ENCODE results near the gene ATXN1. TPM values are rescaled to one million over a fixed set of nuclear protein-coding genes. Genes with fewer than 3 reads are reported as not detected.

ATXN1 gene
- total RNA-seq, 2 donors from 2014 or later = 56.4 to 103 TPM

DNA sequence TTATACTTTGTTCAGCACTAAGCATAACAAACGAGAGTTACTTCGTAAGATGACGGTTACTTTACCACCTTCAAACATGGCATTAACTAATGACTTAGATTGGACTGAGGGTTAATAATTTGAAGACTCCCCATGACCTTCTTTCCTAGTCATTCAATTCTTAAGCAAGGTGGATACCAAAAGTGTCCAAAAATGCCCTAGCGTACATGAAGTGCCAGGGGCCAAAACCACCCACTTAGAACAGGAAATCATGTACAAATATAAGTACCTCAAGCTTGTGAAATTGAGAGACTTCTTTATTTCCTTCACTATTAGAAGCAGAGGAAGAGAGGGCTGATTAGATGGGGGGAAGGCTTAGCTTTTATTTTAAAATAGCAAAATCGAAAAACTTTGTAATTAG, 166.4 kb downstream of the ATXN1 start:
- Mint-ChIP-seq H3K27ac (peak overlapping the region; percentile 16 to 38), H3K36me3 (no peaks in the 10 kb centered on the region), H3K4me3 (no peak overlapping the region), H3K9me3 (no peaks in the 10 kb centered on the region), H3K4me1 (ENCODE audit: low read depth in 2 of 2) (peaks cover 3 to 11% of the 10 kb centered on the region in 2 donors), H3K27me3 (no peaks in the 10 kb centered on the region)
- DNase-seq (ENCODE audit: low spot score) (no peak), ATAC-seq (no peak)

DNA sequence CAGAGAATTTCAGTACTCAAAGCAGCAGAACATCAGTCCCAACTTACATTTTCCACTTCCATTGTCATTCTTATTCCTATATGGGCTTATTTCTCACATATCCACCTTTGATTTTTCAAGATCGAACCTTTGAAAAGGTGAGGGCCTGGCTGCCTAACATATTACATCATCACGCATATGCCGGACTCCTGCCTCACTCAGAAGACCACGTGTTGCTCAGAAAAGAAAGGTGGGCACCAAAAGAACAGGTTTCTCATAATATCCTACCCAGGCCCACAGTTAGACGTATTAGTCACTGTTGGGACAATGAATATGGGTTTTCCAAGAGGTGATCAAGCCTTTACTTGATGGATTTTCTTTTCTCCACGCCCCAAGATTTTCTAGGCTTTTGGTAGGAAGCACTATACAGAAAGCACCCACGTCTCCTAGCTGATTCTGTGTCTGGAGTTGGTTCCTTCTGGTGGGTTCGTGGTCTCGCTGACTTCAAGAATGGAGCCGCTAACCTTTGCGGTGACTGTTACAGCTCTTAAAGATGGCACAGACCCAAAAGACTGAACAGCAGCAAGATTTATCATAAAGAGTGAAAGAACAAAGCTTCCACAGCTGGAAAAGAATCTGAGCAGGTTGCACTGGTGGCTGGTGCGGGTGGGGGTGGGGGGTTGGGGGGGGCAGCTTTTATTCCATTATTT, 168.9 kb downstream of the ATXN1 start:
- ATAC-seq = no peak
- Mint-ChIP-seq H3K27me3 (no peaks in the 10 kb centered on the region), H3K36me3 (no peaks in the 10 kb centered on the region), H3K27ac (peak overlapping the region in 1 of 2 donors; percentile 45), H3K9me3 (no peaks in the 10 kb centered on the region), H3K4me3 (no peak overlapping the region), H3K4me1 (ENCODE audit: low read depth in 2 of 2) (peaks cover 11 to 21% of the 10 kb centered on the region in 2 donors)
- DNase-seq (ENCODE audit: low spot score) = no peak

DNA sequence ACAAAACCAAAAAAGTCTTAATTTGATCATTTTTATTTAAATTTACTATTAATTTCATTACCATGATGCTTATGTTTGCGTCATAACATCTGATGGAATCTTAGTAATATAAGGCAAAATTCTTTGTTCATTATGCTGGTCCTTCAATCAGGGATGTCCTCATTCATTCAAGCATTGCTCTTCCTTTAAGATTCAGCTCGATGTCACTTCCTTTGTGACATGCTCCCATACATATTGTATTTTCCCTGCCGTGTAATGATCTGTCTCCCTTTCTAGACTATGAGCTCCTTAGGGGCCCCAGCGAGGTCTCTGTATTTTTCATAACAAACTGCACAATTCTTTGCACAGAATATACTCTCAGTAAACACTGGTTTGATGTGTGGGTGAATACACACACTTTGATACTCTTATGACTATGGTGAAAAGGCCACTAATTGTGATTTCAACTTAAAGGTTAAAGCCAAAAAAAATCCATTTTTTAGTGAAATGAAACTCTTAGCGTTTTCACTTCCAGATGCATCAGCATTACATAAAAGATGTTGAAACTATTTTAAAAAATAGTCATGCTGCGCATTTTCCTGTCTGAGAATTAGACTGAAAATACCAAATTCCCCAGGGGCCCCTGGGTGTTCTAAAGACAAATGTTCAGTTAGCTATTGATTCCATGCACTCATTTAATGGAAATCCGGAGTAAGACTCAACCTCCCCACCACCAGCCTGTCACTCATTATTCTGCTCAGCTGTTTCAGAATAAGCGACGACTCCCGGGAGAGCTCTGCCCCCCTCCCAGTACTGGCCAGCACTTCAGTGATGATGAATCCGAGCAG, 169.7 kb downstream of the ATXN1 start:
- ATAC-seq (peak in 1 of 2 donors; percentile 24), DNase-seq (ENCODE audit: low spot score) (no peak)
- Mint-ChIP-seq H3K36me3 (no peaks in the 10 kb centered on the region), H3K27me3 (no peaks in the 10 kb centered on the region), H3K9me3 (no peaks in the 10 kb centered on the region), H3K4me1 (ENCODE audit: low read depth in 2 of 2) (peaks cover 11 to 21% of the 10 kb centered on the region in 2 donors), H3K4me3 (no peak overlapping the region), H3K27ac (peak overlapping the region in 1 of 2 donors; percentile 45)

DNA sequence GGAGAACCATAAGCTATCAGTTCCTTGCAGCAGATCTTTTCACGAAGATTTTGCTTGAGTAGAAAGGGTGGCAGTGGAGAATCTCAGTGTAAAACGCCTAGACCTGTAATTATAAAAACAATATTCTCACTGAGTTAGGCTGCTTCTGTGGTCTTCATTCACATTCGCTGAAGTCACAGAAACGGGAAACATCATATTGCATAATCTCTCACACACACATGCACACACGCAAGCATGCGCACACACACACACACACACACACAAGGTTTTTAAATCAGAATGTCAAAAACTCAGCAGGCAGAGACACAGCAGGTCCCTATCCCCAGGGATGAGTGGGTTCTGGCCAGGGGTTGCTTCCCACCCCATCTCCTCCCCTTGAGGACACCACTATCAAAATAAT, 175.5 kb downstream of the ATXN1 start:
- peak overlapping the region; percentile 58 to 76 for H3K27ac Mint-ChIP-seq
- peaks cover 32 to 40% of the 10 kb centered on the region in 2 donors for H3K4me1 Mint-ChIP-seq (ENCODE audit: low read depth in 2 of 2)
- H3K4me3 Mint-ChIP-seq = peak overlapping the region; percentile 68
- ATAC-seq = peak in 1 of 2 donors; percentile 48
- no peaks in the 10 kb centered on the region for H3K9me3 Mint-ChIP-seq
- H3K36me3 Mint-ChIP-seq = peaks cover 20% of the 10 kb centered on the region
- no peak for DNase-seq (ENCODE audit: low spot score)
- no peaks in the 10 kb centered on the region for H3K27me3 Mint-ChIP-seq

DNA sequence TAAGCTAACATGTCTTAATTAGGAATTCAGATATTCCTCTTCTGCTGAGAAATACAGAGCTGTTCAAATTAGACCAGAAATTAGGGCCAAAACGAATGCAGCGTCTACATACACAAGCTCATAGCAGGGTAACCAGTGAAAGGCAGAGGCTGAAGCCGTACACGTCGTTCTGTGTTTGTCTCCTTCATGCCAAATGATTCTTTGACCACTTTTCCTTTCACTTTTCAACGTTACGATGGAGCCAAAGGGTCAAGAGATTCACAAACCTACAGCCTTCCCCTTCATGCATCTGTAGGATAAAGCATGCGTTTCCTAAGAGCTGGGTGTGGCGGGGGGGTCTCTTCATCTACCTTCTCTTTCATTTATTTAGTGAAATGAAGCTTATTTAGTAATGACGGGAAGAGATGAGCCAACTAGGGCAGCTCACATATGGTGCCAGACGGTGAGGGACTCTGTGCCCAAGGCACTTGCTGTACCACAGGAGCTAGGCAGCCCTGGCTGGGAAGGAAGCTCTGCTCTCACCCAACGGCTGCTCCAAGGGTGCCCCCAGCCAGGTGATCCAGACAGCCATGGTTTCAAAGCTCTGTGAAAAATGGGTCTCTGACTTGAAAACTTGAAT, 178.0 kb downstream of the ATXN1 start:
- H3K4me1 Mint-ChIP-seq (ENCODE audit: low read depth in 2 of 2) = peaks cover 25 to 35% of the 10 kb centered on the region in 2 donors
- DNase-seq (ENCODE audit: low spot score) (no peak), ATAC-seq (no peak)
- peaks cover 20% of the 10 kb centered on the region for H3K36me3 Mint-ChIP-seq
- H3K27me3 Mint-ChIP-seq = no peaks in the 10 kb centered on the region
- no peaks in the 10 kb centered on the region for H3K9me3 Mint-ChIP-seq
- H3K27ac Mint-ChIP-seq = no peak overlapping the region
- no peak overlapping the region for H3K4me3 Mint-ChIP-seq

DNA sequence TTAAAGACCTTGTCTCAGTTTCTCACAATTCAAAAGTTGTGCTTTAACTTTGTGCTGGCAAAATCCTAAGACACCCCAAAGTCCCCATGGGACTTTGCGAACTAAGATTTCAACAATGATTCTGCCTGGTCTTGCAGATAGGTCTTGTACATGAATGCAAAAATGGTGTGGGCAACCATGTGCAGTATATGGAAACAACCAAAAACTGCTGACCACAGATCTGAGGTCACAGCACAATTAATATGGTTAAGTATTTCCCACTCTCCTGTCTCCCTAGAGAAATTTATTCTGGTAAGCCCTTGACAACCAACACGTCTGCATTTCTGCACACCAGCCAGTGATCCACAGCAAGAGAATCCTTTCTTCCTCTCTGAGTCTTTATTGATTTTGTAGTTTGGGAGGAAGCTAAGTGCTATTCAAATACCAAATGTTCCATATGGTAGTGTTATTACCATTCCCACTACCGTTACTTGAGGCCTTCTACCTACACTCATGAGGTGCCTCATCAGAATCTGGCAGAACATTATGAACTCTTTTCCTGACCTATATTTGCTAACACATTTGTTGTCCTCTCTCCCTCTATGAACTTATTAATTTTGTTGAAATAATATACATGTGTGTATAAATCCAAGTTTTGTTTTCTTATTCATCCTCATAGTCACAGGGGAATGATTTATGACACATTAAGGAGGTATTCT, 178.7 kb downstream of the ATXN1 start:
- ATAC-seq = no peak
- Mint-ChIP-seq H3K4me3 (no peak overlapping the region), H3K9me3 (no peaks in the 10 kb centered on the region), H3K27ac (no peak overlapping the region), H3K4me1 (ENCODE audit: low read depth in 2 of 2) (peaks cover 21 to 33% of the 10 kb centered on the region in 2 donors), H3K36me3 (peaks cover 20% of the 10 kb centered on the region), H3K27me3 (no peaks in the 10 kb centered on the region)
- DNase-seq (ENCODE audit: low spot score) = no peak

DNA sequence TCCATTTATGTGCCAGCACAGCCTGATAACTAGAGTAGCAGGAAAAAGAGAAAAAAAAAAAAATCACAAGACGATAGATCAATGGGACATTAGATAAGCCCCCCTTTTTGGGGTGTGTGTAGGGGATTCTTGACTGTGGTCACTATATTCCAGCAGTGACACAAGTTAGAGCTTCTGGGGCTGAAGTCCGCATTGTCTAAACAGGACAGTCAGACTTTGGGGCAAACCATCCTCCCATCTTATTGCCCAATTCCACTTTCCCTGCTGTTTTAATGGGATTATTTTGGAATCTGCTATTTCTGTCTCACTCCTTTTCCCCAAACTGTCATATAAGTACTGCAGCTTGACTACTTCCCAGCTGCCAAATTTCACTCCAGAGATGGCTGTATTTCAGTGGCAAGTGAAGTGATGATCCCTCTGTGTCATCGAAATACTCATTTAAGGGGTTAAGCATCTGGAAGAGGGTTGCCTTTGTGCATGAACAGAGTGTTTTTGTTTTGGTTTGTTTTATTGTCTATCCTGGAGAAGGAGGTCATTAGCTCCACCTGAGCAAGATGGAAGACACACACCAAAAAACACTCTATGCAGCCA, 182.5 kb downstream of the ATXN1 start:
- Mint-ChIP-seq H3K27ac (no peak overlapping the region), H3K36me3 (peaks cover 7% of the 10 kb centered on the region)

DNA sequence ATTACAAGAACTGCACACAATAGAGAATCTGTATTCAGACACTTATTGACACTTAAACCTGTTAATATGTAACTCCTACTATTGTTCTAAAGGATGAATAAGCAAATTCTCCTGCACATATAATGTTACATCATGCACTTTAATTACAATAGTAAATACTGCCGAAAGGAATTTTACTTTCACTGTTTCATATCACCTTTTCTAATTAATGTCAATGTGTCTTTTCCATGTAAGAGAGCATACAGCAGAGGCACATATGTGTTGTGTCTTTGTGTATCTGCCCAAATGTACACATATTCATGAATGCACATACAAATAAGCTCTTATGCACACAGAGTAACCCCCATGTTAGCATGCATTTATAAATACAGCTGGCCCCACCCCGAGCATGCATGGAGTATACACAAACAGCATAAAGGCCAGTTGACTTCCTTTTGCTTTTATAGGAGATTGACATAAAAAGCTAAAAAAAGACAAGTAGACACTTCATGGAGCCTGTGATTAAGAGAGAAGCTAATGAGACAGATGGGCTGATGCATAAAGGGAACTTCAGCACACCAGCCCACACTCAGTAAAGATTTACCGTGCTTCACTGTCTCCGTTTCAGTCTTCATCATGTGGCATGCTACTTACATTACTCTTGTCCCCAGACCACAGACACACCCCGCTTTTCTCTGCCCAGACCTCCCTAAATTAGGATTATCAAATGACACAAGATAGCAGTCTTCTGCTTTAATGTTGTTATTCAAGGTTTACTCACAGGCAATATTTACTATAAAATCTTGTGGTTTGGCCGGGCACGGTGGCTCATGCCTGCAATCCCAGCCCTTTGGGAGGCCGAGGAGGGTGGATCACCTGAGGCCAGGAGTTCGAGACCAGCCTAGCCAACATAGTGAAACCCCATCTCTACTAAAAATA, 184.6 kb downstream of the ATXN1 start:
- DNase-seq (ENCODE audit: low spot score) = no peak
- Mint-ChIP-seq H3K9me3 (no peaks in the 10 kb centered on the region), H3K27me3 (no peaks in the 10 kb centered on the region), H3K36me3 (peaks cover under 1% of the 10 kb centered on the region), H3K4me1 (ENCODE audit: low read depth in 2 of 2) (peaks cover 12 to 24% of the 10 kb centered on the region in 2 donors), H3K27ac (no peak overlapping the region), H3K4me3 (no peak overlapping the region)
- ATAC-seq = no peak

More for the DNA sequence above, 182.5 kb downstream of the ATXN1 start:
- Mint-ChIP-seq H3K4me3 (no peak overlapping the region), H3K4me1 (ENCODE audit: low read depth in 2 of 2) (peaks cover 16 to 30% of the 10 kb centered on the region in 2 donors), H3K9me3 (no peaks in the 10 kb centered on the region), H3K27me3 (no peaks in the 10 kb centered on the region)
- DNase-seq (ENCODE audit: low spot score) (no peak), ATAC-seq (no peak)

DNA sequence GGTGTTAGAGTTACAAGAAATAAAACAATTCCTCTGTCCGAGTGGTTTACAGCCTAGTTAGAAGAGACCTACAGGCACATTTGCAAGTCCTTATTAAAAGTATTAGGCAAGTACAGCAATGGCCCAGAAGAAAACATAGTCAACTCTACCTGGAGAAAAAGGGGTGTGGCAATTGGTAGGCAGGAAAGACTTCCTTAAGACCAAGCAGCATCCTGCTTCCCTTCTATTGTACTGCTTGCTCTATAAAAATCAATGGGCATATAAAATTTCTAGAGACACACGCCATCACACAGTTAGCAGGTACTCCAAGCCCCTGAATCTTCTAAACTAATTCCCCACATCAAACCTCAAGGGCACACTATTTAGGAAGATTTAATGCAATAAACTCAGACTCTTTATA, 185.6 kb downstream of the ATXN1 start:
- no peaks in the 10 kb centered on the region for H3K36me3 Mint-ChIP-seq
- H3K9me3 Mint-ChIP-seq = no peaks in the 10 kb centered on the region
- H3K27me3 Mint-ChIP-seq = no peaks in the 10 kb centered on the region
- no peak overlapping the region for H3K27ac Mint-ChIP-seq
- H3K4me3 Mint-ChIP-seq = no peak overlapping the region
- ATAC-seq = no peak
- peaks cover 6 to 18% of the 10 kb centered on the region in 2 donors for H3K4me1 Mint-ChIP-seq (ENCODE audit: low read depth in 2 of 2)
- no peak for DNase-seq (ENCODE audit: low spot score)

DNA sequence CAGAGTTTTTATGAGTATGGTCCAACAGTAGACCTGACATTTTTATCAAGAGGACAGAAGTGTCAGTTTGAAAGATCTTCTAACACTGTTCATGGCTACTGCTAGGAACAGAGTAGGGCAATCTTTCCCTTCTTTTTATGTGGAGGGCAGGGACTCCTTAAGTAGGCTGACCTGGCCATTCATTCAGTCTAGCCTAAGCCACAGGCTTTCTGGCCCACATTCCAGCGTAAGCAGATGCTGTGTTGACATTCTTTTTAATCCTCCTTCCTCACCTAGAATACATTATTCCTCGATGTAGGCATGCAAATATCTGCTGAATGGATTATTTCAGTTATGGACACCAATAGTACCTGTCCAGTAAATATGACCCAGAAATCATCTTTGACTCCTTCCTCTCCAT, 188.3 kb downstream of the ATXN1 start:
- DNase-seq (ENCODE audit: low spot score) (no peak), ATAC-seq (no peak)
- H3K27ac Mint-ChIP-seq = no peak overlapping the region
- H3K4me1 Mint-ChIP-seq (ENCODE audit: low read depth in 2 of 2) = peaks cover 13 to 21% of the 10 kb centered on the region in 2 donors
- no peaks in the 10 kb centered on the region for H3K36me3 Mint-ChIP-seq
- no peaks in the 10 kb centered on the region for H3K27me3 Mint-ChIP-seq
- no peak overlapping the region for H3K4me3 Mint-ChIP-seq
- H3K9me3 Mint-ChIP-seq = no peaks in the 10 kb centered on the region

DNA sequence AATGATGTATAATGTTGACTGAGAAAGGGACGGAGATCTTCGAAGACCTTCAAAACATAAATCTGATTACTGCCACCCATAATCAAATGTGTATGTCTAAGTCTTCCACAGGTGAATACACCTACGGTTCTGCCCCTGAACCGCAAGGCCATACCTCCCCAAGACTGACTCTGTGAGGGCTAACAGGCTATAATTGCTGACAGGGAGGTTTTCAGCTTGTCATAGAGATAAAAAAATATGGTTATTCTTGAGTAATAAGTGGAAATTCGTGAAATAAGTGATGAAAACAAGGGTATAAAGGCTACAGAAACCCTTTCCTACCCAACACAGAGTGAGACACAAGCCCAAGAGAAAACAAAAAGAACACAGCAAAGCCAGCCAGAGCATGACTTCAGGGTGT, 188.9 kb downstream of the ATXN1 start:
- Mint-ChIP-seq H3K27me3 (no peaks in the 10 kb centered on the region), H3K4me3 (no peak overlapping the region), H3K27ac (no peak overlapping the region), H3K36me3 (no peaks in the 10 kb centered on the region), H3K4me1 (ENCODE audit: low read depth in 2 of 2) (peaks cover 13 to 21% of the 10 kb centered on the region in 2 donors), H3K9me3 (no peaks in the 10 kb centered on the region)
- DNase-seq (ENCODE audit: low spot score) (no peak), ATAC-seq (no peak)

DNA sequence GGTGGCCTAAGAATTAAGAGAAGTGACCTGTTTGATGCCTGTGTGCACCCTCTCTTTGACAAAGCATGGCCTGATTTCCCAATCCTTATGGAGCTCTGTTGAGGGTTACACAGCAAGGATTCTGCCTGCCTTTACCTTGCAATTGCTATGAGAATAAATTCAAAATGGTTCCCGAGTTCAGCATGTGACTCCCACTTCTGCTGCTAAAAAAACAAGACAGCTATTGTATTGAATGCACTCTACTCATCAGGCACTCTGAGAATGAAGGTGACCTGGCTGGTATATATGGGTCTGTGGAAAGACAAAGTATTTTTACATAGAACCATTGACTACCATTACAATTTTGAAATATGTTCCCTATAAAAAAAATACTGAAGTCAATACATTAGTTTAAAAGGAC, 190.3 kb downstream of the ATXN1 start:
- Mint-ChIP-seq H3K4me3 (no peak overlapping the region), H3K9me3 (no peaks in the 10 kb centered on the region), H3K27ac (no peak overlapping the region), H3K27me3 (no peaks in the 10 kb centered on the region), H3K4me1 (ENCODE audit: low read depth in 2 of 2) (peaks cover 13 to 15% of the 10 kb centered on the region in 2 donors), H3K36me3 (no peaks in the 10 kb centered on the region)
- DNase-seq (ENCODE audit: low spot score) (no peak), ATAC-seq (no peak)

Measured in natural killer cell treated with Interleukin-12 subunit alpha and Interleukin-12 subunit beta and Interleukin-15 and Interleukin-18, amount 100 ng/mL, for 72 hours (primary cell).